Activated CD4-positive, CD25-positive, alpha-beta regulatory T cell (primary cell): Measurements from ENCODE around the gene PPP5C.
"Not testable (repeated sequence)": the region's sequence is repeated elsewhere in the genome, so short reads cannot be mapped to it uniquely, and the experiment has no call there.

Experiments used
- DNase-seq, 4 experiments: peaks; one replicate each; lab custom pipeline; 2025; lab: John Stamatoyannopoulos, UW

Gene PPP5C

DNA sequence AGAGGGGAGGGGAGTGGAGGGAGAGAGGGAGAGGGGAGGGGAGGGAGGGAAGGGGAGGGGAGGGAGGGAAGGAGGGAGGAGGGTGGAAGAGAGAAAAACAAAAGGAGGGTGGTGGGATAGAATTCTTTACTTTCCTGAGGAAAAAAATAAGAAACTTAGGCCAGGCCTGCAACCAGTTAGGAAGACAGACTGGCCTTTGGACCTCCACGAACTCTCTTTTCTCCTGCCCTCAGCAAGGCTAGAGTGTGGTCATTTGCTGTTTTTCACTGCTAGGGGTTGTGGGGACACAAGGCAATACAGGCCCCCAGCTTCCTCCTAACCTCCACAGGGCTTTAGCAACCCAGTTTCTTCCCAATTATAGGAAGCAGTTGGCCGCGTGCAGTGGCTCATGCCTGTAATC, 62.3 kb downstream of the PPP5C start:
- no peak for DNase-seq

DNA sequence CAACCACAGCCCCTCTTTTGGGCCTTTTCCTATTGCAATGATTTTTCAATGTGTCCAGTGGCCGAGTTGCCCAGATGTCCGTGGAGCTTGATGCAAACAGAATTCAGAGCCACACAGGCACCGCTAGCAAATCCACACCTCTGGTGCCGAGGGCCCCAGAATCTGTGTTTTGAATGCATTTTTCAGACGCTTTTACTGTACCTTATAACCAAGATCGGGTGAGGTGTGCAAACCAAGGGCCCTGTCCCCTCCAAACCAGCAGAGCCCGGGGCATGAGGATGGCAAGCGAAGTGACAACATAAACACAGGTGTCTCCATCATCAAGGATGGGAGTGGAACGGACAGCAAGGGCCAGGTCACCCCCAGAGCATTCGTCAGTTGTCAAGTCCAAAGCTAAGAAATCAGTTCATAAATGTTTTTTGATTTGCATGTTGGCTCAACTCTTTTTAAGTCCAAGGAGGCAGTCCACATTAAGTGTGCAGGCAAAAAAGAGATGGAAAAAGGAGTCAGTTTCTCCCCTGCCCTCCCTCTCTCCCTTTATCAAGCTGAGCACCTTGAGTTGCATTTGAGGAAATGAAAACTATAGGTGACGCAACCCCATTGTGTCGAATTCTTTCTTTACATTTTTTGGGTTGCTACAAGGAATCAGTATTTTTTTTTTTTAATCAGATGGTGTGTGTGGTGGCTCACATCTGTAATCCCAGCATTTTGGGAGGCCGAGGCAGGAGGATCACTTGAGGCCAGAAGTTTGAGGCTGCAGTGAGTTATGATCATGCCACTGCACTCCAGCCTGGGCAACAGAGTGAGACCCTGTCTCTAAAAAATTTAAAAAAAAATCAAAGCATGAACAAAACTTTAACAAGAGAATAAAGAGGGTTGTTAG, 63.6 kb downstream of the PPP5C start:
- no peak for DNase-seq

GRCh38 chr19:46411088-46411924, 64.4 kb downstream of the PPP5C start:
- no peak for DNase-seq

DNA sequence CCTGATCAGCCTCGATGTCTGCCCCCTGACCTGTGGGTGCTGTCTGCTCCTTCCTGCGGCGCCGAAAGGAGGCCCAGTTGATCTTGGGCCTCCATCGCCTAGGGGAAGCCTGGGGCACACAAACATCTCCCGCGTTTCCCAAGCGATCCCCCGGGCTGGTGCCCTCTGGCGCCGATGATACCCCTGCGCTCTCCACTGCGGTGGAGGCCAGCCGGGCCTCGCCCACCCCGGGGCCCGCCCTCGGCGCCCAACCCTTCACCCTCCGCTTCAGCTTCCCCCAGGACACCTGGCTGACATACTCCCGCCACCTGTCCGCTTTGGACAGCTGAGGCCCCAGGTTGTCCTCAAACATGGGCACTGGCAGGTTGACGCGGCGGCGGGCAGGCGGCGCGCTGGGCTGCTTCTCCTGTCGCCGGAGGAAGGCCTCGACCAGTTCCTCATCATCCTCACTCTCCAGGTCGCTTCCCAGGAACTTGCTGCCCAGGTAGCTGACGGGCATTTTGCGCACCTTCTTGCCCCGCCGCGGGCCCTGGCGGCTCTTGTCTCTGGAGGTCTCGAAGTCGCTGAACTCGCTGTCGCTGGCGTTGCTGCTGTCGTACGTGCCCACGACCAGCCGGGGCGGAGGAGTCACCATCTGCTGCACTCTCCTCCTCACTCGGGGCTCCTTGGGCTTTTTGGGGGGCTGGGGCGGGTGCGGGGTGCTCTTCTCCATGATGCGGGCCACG, 65.2 kb downstream of the PPP5C start:
- no peak for DNase-seq

- DNase-seq, result no peak
Measured at GRCh38 chr19:46412650-46413261, 65.9 kb downstream of the PPP5C start.

DNA sequence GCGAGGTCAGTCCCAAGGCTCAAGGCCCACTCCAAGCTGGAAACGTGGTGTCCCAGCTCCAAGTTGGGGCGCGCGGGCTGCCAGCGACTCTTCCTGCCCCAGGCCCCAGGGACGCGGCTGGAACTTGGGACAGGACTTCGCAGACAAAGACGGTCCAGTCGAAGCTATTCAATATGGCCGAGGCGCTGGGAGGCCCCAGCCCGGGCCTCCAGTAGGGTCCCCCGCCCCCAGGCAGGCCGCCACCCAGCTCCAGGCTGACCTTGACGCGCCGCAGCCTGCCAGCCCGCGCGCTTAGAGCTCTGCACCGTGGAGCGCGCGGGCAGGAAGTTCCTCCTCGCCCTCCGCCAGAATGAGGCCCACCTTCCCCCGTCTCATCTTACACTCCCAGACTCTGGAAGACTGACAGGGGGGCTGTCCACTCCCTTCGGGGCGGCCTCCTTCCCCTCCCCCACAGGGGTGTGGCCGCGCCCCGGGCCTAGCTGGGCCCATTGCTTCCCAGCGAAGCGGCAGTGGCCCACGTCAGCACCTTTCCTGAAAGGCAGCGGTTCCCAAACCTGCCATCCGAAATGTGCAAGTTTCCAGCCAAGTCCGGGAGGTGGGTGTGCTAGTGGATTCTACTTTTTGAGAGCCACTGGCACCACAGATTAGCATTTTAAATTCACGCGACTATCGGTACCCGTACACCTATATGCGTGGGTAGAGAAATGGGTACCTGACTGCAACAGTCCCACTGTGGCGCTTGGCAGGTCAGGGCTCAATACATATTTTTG, 66.6 kb downstream of the PPP5C start, which contains the start of gene CCDC8:
TSS of gene CCDC8 (minus strand) at position 303 of the 770 bp plus-strand sequence. CDS start 754 bp downstream, outside the sequence.
- DNase-seq, result no peak

DNA sequence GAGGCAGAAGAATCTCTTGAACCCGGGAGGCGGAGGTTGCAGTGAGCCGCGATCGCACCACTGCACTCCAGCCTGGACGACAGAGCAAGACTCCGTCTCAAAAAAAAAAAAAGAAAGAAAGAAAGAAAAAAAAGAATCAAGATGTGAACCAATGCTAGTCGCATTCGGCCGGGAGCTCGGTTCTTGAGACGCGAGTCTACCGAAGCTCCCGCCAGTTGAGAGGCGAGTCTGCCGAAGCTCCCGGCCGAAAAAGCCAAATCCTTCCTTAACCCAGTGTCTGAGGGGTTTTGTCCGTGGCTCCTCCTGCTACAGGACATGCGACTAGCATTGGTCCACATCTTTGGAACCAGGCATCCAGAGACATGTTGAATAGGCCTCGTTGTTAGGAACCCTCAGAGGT, 68.0 kb downstream of the PPP5C start:
- DNase-seq, result not testable (repeated sequence)

GRCh38 chr19:46415804-46416709, 69.2 kb downstream of the PPP5C start:
- not testable (repeated sequence) for DNase-seq

DNA sequence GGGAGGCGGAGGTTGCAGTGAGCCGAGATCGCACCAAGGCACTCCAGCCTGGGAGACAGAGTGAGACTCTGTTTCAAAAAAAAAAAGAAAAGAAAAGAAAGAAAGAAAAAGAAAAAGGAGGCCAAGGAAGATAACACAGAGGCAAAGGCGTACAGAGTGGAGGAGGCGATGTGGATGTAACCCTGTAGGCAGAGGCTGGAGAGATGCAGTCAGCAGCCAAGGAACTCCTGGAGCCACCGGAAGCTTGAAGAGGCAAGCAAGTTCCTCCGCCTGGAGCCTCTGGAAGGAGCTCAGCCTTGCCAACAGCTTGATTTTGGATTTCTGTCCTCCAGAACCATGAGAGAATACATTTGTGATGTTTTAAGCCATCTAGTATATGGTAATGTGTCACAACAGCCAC, 73.2 kb downstream of the PPP5C start:
- DNase-seq, result no peak

GRCh38 chr19:46422344-46422743, 75.5 kb downstream of the PPP5C start:
- no peak for DNase-seq

DNA sequence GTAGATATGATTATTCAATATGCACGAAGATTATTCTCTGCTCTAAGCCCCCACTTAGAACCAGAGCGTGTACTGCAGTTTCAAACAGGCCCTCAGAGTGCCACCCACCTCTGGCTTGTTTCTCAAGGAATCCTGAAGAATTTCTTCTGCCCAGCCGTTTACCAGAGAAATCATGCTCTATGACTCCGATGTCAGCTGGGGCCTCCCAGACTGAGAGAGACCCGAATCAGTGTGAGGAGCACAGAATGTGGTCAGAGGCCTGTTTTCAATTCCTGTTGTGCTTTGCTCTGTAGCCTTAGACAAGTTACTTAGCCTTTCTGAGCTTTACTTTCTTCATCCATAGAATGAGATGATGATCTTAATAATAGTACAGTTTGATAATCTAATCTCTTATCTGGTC, 76.3 kb downstream of the PPP5C start:
- no peak for DNase-seq

GRCh38 chr19:46426035-46426505, 79.2 kb downstream of the PPP5C start:
- DNase-seq, result no peak

GRCh38 chr19:46426506-46427162, 79.7 kb downstream of the PPP5C start:
- DNase-seq, result no peak

GRCh38 chr19:46427518-46428045, 80.7 kb downstream of the PPP5C start:
- DNase-seq, result no peak

DNA sequence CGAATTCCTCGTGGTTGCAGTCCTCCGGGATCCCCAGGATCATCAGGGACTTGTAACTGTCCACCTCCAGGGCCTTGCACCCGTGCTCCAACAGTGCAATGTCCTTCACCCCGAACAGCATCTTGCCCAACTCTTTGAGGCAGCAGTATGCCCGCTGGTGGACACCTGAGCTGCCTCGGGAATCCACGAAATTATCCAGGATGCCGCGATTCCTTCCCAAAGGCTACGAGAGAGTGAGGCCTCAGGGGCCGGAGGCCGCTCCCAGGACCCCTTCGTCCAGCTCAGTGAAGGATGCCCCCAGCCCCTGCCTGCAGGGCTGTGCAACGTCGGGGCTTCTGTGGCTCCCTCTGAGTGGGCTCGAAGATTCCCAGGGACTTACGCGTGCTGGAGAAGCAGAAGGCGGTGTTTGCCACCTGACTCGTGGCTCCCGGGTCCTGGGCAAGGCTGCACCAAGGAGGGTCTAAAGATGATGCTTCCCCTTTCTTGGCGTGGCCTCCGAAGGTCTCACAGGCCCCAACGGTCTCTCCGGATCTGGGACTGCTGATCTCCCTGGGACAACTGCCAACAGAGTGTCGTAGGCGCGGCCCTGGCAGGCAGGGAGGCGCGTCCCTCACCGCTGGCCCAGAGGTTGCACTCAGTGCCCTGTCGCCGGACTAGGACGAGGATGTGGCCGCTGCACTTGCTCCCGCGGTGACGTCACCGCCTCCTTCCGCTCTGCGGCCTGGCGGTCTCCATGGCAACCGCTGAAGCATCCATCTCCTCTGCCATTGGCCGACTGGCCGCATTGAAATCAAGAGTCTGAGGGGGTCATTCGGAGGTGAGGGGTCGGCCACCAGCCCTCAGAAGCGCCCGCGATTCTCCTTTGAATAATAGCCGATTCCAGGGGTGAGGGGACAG, 81.6 kb downstream of the PPP5C start, which contains the start of gene PNMA8C:
TSS of gene PNMA8C (minus strand) at position 698 of the 897 bp plus-strand sequence. CDS start at position 121, 577 bp downstream.
- DNase-seq, result peak in 2 of 4 experiments; percentile 10 to 13

GRCh38 chr19:46429999-46430398, 83.1 kb downstream of the PPP5C start:
- no peak for DNase-seq

- DNase-seq, result no peak
Measured at GRCh38 chr19:46431824-46432223, 84.9 kb downstream of the PPP5C start.

GRCh38 chr19:46433470-46433869, 86.6 kb downstream of the PPP5C start:
- not testable (repeated sequence) for DNase-seq
